DOHH2 (cell line): Measurements from ENCODE around the gene DBR1.
"Not testable (repeated sequence)": the region's sequence is repeated elsewhere in the genome, so short reads cannot be mapped to it uniquely, and the experiment has no call there.

Experiments
- H3F3A ChIP-seq: fragments of 200-600 bp; sonication (generic), shearing (Covaris generic); 2 replicates; pipeline ENCODE4 v1.6.0; 2016; ENCODE audit warnings: antibody characterized with exemption, mild to moderate bottlenecking; ENCODE audit not compliant: control insufficient read depth, insufficient read depth
- H3K27ac ChIP-seq: fragments of 200-600 bp; sonication (generic); 2 replicates; pipeline ENCODE4 v1.5.1; 2014; ENCODE audit warnings: low read depth, mild to moderate bottlenecking, low read length, moderate library complexity
- H3K27me3 ChIP-seq: fragments of 200-600 bp; sonication (generic); 2 replicates; pipeline ENCODE4 v1.6.1; 2014; ENCODE audit warnings: mild to moderate bottlenecking, low read length, mixed read lengths; ENCODE audit not compliant: control insufficient read depth
- H3K36me3 ChIP-seq: fragments of 200-600 bp; sonication (generic); 2 replicates; pipeline ENCODE4 v1.6.1; 2014; ENCODE audit warnings: mild to moderate bottlenecking, low read length, moderate library complexity, mixed read lengths; ENCODE audit not compliant: control insufficient read depth
- H3K4me1 ChIP-seq: fragments of 200-600 bp; sonication (generic); 2 replicates; pipeline ENCODE4 v1.6.1; 2014; ENCODE audit warnings: mild to moderate bottlenecking, low read length, mixed read lengths; ENCODE audit not compliant: control insufficient read depth
- H3K4me2 ChIP-seq: fragments of 200-600 bp; sonication (generic); 2 replicates; pipeline ENCODE4 v1.6.0; 2014; ENCODE audit warnings: mild to moderate bottlenecking, low read length, moderate library complexity
- H3K4me3 ChIP-seq: fragments of 200-600 bp; sonication (generic); 2 replicates; pipeline ENCODE4 v1.5.1; 2014; ENCODE audit warnings: mild to moderate bottlenecking, low read length, mixed read lengths
- H3K79me2 ChIP-seq: fragments of 200-600 bp; sonication (generic); 2 replicates; pipeline ENCODE4 v1.6.1; 2014; ENCODE audit warnings: mild to moderate bottlenecking, low read length, mixed read lengths; ENCODE audit not compliant: control insufficient read depth
- H3K9me2 ChIP-seq: fragments of 200-600 bp; sonication (generic); replicated peaks from 2 replicates; pipeline ENCODE4 v1.6.1; 2014; ENCODE audit warnings: mild to moderate bottlenecking, low read length, mixed read lengths; ENCODE audit not compliant: control insufficient read depth
- H3K9me3 ChIP-seq: fragments of 200-600 bp; sonication (generic); 2 replicates; pipeline ENCODE4 v1.6.1; 2014; ENCODE audit warnings: antibody characterized with exemption, low read length, mixed read lengths; ENCODE audit not compliant: control insufficient read depth, insufficient read depth
- H4K20me1 ChIP-seq: fragments of 200-600 bp; sonication (generic); 2 replicates; pipeline ENCODE4 v1.6.0; 2014; ENCODE audit warnings: low read depth, mild to moderate bottlenecking, antibody characterized with exemption, low read length, moderate library complexity; ENCODE audit not compliant: control insufficient read depth, insufficient read depth
- CTCF ChIP-seq: fragments of 200-600 bp; sonication (generic); IDR thresholded peaks from one replicate; pipeline ENCODE4 v1.5.1; 2014; ENCODE audit warnings: antibody characterized with exemption, mild to moderate bottlenecking, low read depth, low read length; ENCODE audit not compliant: poor library complexity, severe bottlenecking
- EZH2phosphoT487 ChIP-seq: fragments of 200-600 bp; sonication (generic); IDR thresholded peaks from 2 replicates; pipeline ENCODE4 v1.6.1; 2017; ENCODE audit warnings: borderline replicate concordance, mild to moderate bottlenecking, antibody characterized with exemption, low read length, moderate library complexity, mixed read lengths

DBR1 gene

DNA sequence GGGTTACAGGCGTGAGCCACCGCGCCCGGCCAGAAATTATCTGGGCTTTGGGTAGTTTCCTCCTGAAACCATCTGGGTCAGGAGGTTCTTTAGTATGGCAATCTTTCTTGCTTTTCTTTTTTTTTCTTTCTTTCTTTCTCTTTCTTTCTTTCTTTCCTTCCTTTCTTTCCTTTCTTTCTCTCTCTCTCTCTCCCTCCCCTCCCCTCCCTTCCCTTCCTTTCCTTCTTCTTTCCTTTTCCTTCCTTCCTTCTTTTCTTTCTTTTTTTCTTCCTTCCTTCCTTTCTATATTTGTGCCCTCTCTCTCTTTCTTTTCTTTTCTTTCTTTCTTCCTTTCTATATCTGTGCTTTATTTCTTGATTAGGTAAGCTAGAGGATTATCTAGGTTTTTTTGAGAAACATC lies 17.0 kb downstream of the DBR1 start:
- H3K9me2 ChIP-seq, result no peaks in the 10 kb centered on the region
- no peak for TF ChIP-seq EZH2phosphoT487
- no peak for TF ChIP-seq CTCF
- peaks cover 4% of the 10 kb centered on the region; the same call in 1 of the 2 replicates for H3K9me3 ChIP-seq
- H3K4me3 ChIP-seq, result no peak overlapping the region
- no peak overlapping the region for H3K4me2 ChIP-seq
- no peaks in the 10 kb centered on the region for H3F3A ChIP-seq
- H3K27me3 ChIP-seq, result no peaks in the 10 kb centered on the region
- no peaks in the 10 kb centered on the region for H3K4me1 ChIP-seq
- H4K20me1 ChIP-seq, result no peaks in the 10 kb centered on the region
- H3K27ac ChIP-seq, result no peak overlapping the region
- H3K79me2 ChIP-seq, result no peaks in the 10 kb centered on the region
- peaks cover 17% of the 10 kb centered on the region for H3K36me3 ChIP-seq

GRCh38 chr3:138154534-138154933 lies 20.2 kb downstream of the DBR1 start:
- Histone ChIP-seq H3K9me3 (peaks cover 4% of the 10 kb centered on the region; the same call in 1 of the 2 replicates), H3K4me3 (no peak overlapping the region), H3F3A (no peaks in the 10 kb centered on the region), H3K27ac (no peak overlapping the region), H3K27me3 (no peaks in the 10 kb centered on the region), H3K4me1 (no peaks in the 10 kb centered on the region), H4K20me1 (no peaks in the 10 kb centered on the region), H3K9me2 (no peaks in the 10 kb centered on the region), H3K79me2 (no peaks in the 10 kb centered on the region), H3K36me3 (no peaks in the 10 kb centered on the region), H3K4me2 (no peak overlapping the region)
- TF ChIP-seq EZH2phosphoT487, result no peak
- no peak for TF ChIP-seq CTCF

- Histone ChIP-seq H3K27me3 (no peaks in the 10 kb centered on the region), H3K4me2 (no peak overlapping the region), H3K36me3 (no peaks in the 10 kb centered on the region), H3F3A (no peaks in the 10 kb centered on the region), H3K27ac (no peak overlapping the region), H3K4me3 (no peak overlapping the region), H3K4me1 (no peaks in the 10 kb centered on the region), H3K9me3 (no peaks in the 10 kb centered on the region), H3K9me2 (no peaks in the 10 kb centered on the region), H3K79me2 (no peaks in the 10 kb centered on the region), H4K20me1 (no peaks in the 10 kb centered on the region)
- no peak for TF ChIP-seq EZH2phosphoT487
- TF ChIP-seq CTCF, result no peak
These were observed 26.2 kb downstream of the DBR1 start for GRCh38 chr3:138148503-138148902.

- H3K4me2 ChIP-seq, H3K36me3 ChIP-seq, H4K20me1 ChIP-seq: not testable (repeated sequence)
These were observed 32.5 kb downstream of the DBR1 start for GRCh38 chr3:138142181-138142580.

More at GRCh38 chr3:138142181-138142580, 32.5 kb downstream of the DBR1 start:
- not testable (repeated sequence) for H3K27me3 ChIP-seq, H3K27ac ChIP-seq, H3K4me3 ChIP-seq, H3K4me1 ChIP-seq, H3K79me2 ChIP-seq, H3K9me3 ChIP-seq, H3K9me2 ChIP-seq, H3F3A ChIP-seq
